ENCODE data around the gene RHEBL1.

DNA sequence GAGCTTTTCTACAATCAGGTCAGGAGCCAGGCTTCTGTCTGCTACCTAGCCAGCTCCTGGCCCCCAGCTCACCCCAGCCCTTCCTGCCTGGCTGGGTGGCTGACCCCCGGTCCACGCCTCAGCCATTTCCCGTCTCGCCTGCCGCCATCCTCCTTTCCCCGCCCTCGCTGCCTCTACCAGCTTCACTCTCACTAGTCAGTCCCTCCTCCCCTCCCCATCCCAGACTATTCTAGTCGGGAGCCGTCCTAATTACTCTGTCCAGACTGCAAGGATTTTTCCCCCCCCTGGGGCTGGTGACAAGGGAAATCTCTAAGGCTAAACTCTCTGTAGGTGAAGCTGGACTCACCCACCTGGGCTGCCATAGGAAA is 24.0 kb upstream of the RHEBL1 start:
- TF ChIP-seq, protein P1, sequence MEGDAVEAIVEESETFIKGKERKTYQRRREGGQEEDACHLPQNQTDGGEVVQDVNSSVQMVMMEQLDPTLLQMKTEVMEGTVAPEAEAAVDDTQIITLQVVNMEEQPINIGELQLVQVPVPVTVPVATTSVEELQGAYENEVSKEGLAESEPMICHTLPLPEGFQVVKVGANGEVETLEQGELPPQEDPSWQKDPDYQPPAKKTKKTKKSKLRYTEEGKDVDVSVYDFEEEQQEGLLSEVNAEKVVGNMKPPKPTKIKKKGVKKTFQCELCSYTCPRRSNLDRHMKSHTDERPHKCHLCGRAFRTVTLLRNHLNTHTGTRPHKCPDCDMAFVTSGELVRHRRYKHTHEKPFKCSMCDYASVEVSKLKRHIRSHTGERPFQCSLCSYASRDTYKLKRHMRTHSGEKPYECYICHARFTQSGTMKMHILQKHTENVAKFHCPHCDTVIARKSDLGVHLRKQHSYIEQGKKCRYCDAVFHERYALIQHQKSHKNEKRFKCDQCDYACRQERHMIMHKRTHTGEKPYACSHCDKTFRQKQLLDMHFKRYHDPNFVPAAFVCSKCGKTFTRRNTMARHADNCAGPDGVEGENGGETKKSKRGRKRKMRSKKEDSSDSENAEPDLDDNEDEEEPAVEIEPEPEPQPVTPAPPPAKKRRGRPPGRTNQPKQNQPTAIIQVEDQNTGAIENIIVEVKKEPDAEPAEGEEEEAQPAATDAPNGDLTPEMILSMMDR (IDR thresholded peaks at IDR 0.05): no peak
- TF ChIP-seq POLR2A (IDR thresholded peaks at IDR 0.05): no peak

Data from upper lobe of left lung (tissue), 4 donors.